Nephron (organoid): Measurements from ENCODE around the gene USP46.

ENCODE experiments used
- H3K27ac Mint-ChIP-seq, 3 experiments: 2 replicates each; pipeline ENCODE4 v1.8.0; 2020; ENCODE audit warnings: mixed read lengths in 3 of 3, mild to moderate bottlenecking in 2 of 3, moderate library complexity in 1 of 3
- H3K27me3 Mint-ChIP-seq: 2 replicates; pipeline ENCODE4 v1.8.0; 2021; ENCODE audit warnings: low read depth, mild to moderate bottlenecking, moderate library complexity, mixed read lengths
- H3K36me3 Mint-ChIP-seq: 2 replicates; pipeline ENCODE4 v1.8.0; 2020; ENCODE audit warnings: low read depth, mixed read lengths
- H3K4me1 Mint-ChIP-seq: 2 replicates; pipeline ENCODE4 v1.8.0; 2020; ENCODE audit warnings: mixed read lengths
- H3K4me3 Mint-ChIP-seq, 3 experiments: 2 replicates each; pipeline ENCODE4 v1.8.0; 2020; ENCODE audit warnings: mild to moderate bottlenecking in 3 of 3, mixed read lengths in 3 of 3, moderate library complexity in 2 of 3
- H3K9me3 Mint-ChIP-seq: 2 replicates; pipeline ENCODE4 v1.8.0; 2020; ENCODE audit warnings: mixed read lengths
- TF ChIP-seq, protein P1 (sequence below), 3 experiments: fragments of 200-600 bp; sonication (generic); IDR thresholded peaks; one replicate each; pipeline ENCODE4 v1.5.0; 2021; ENCODE audit warnings: antibody characterized with exemption in 3 of 3; ENCODE audit not compliant: unreplicated experiment in 3 of 3

The USP46 gene

DNA sequence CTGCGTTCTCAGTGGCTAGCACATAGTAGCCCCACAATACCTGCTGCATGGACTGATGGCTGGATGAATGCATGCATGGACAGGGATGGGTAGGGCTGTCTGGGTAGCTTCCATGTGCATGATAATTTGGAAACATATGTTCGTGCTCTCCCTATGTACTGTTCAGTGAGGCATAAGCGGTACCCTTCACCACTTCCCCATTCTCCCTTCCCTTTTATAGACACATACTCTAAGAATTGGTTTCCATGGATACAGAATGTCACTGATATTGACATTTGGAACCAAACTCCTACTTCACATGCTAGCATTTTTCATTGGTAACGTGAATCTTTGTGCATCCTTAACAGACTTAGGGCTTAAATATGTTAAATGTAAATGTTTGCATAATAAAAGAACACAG, 20.4 kb downstream of the USP46 start:
- no peaks in the 10 kb centered on the region for H3K9me3 Mint-ChIP-seq
- TF ChIP-seq, protein P1, sequence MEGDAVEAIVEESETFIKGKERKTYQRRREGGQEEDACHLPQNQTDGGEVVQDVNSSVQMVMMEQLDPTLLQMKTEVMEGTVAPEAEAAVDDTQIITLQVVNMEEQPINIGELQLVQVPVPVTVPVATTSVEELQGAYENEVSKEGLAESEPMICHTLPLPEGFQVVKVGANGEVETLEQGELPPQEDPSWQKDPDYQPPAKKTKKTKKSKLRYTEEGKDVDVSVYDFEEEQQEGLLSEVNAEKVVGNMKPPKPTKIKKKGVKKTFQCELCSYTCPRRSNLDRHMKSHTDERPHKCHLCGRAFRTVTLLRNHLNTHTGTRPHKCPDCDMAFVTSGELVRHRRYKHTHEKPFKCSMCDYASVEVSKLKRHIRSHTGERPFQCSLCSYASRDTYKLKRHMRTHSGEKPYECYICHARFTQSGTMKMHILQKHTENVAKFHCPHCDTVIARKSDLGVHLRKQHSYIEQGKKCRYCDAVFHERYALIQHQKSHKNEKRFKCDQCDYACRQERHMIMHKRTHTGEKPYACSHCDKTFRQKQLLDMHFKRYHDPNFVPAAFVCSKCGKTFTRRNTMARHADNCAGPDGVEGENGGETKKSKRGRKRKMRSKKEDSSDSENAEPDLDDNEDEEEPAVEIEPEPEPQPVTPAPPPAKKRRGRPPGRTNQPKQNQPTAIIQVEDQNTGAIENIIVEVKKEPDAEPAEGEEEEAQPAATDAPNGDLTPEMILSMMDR (IDR thresholded peaks at IDR 0.05; ENCODE audit: unreplicated experiment in 3 of 3), result no peak
- peaks cover 17% of the 10 kb centered on the region for H3K36me3 Mint-ChIP-seq
- peaks cover 47% of the 10 kb centered on the region for H3K4me1 Mint-ChIP-seq
- H3K27ac Mint-ChIP-seq, result no peak overlapping the region
- H3K4me3 Mint-ChIP-seq, result no peak overlapping the region
- H3K27me3 Mint-ChIP-seq, result no peaks in the 10 kb centered on the region

DNA sequence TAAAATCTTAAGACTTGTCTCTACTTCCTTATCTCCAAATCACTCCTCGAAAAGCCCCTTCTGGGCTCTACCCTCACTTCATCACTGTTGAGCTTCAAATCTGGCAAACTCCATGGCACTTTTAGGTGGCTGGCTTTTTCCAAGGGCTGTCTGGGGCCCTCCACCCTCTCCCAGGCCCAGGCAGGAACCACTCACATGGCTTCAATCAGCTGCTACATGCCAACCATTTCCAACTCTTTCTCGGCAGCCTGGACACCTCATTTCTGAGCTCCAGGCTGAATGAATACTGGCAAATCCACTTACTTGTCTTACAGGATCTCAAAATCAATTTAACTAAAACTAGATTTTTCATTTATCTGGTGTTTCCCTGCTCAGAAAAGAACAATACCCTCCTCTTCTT, 22.0 kb downstream of the USP46 start:
- no peaks in the 10 kb centered on the region for H3K9me3 Mint-ChIP-seq
- peaks cover 37% of the 10 kb centered on the region for H3K4me1 Mint-ChIP-seq
- no peak overlapping the region for H3K4me3 Mint-ChIP-seq
- H3K27me3 Mint-ChIP-seq, result no peaks in the 10 kb centered on the region
- no peak overlapping the region for H3K27ac Mint-ChIP-seq
- H3K36me3 Mint-ChIP-seq, result peaks cover 17% of the 10 kb centered on the region
- TF ChIP-seq, protein P1 (IDR thresholded peaks at IDR 0.05; ENCODE audit: unreplicated experiment in 3 of 3), result no peak

DNA sequence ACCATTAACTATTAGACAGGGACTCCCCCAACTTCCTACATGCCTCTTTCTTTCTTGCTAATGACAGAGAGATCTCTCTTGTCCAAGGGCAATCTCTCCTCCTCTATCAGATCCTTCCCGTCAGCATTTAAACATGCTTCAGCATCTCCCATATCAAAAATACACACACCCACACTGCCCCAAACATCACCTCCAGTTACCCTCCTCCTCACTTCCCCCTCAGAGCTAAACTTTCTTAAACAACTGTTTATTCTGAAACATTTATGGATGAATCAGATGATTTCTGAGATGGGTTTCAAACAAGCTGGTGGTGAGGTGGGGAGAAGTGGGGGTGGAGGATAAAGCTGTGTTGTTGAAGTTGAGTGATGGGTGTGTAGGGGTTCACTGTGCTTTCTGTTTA, 23.5 kb downstream of the USP46 start:
- Mint-ChIP-seq H3K36me3 (peaks cover 19% of the 10 kb centered on the region), H3K27ac (peak overlapping the region in 2 of 3 experiments; percentile 28 to 46), H3K4me1 (peaks cover 23% of the 10 kb centered on the region), H3K9me3 (no peaks in the 10 kb centered on the region), H3K4me3 (no peak overlapping the region), H3K27me3 (no peaks in the 10 kb centered on the region)
- TF ChIP-seq, protein P1 (IDR thresholded peaks at IDR 0.05; ENCODE audit: unreplicated experiment in 3 of 3), result no peak

DNA sequence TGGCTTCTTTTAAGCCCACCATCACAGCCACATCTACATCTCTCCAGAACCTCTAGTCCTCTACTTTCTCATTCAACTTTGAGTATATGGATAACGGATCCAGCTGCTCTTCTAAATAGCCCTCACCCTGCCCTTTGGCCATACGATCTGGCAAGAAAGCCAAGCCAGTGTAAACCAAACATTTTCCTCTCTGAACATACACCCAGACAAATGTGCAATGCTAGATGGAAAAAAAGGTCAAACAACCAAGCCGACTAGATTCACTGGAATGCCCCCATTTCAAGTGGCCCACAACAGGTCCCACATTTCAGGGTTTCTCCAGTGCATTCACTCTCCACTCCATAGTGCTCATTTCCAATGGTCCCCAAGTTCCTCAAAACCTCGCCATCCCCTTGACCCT, 24.0 kb downstream of the USP46 start:
- TF ChIP-seq, protein P1 (IDR thresholded peaks at IDR 0.05; ENCODE audit: unreplicated experiment in 3 of 3), result no peak
- Mint-ChIP-seq H3K4me3 (no peak overlapping the region), H3K36me3 (peaks cover 19% of the 10 kb centered on the region), H3K4me1 (peaks cover 23% of the 10 kb centered on the region), H3K27me3 (no peaks in the 10 kb centered on the region), H3K27ac (peak overlapping the region in 2 of 3 experiments; percentile 28 to 46), H3K9me3 (no peaks in the 10 kb centered on the region)

DNA sequence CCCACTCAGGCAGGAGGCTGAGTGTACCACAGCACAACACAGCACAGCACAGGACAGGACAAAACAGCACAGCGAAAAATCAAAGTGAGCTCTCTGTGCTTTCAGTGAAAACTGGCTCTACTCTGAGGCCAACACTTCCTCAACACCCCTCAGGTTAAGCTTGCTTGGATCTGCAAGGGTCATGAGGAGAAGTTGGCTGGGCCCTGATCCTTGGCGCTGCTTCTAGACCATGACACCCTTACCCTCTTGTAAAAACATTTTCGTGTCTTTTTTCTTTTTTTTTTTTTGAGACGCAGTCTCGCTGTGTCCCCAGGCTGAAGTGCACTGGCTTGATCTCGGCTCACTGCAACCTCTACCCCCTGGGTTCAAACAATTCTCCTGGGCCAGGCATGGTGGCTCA, 25.3 kb downstream of the USP46 start:
- Mint-ChIP-seq H3K27ac (no peak overlapping the region), H3K9me3 (no peaks in the 10 kb centered on the region), H3K4me1 (peaks cover 28% of the 10 kb centered on the region), H3K4me3 (no peak overlapping the region), H3K27me3 (no peaks in the 10 kb centered on the region), H3K36me3 (peaks cover 24% of the 10 kb centered on the region)
- TF ChIP-seq, protein P1 (IDR thresholded peaks at IDR 0.05; ENCODE audit: unreplicated experiment in 3 of 3), result no peak

DNA sequence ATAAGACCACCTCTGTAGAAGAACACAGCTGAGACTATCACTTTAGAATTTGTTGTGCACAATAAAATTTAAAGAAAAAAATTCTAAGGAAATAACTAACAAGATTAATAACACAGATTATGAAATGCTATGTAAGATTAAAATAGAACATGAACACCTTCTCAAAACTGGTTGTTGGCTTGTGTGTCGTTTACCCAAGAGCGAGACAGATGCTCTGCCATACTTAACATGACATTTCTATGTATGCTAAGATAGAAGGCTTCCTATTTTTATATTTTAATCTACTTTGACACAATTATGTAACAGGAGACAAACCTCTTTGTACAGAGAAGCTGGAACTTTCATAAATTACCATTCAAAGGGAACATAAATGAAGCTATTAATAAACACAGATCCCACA, 30.1 kb downstream of the USP46 start:
- H3K9me3 Mint-ChIP-seq, result no peaks in the 10 kb centered on the region
- peaks cover 12% of the 10 kb centered on the region for H3K4me1 Mint-ChIP-seq
- no peak overlapping the region for H3K4me3 Mint-ChIP-seq
- H3K27me3 Mint-ChIP-seq, result no peaks in the 10 kb centered on the region
- H3K27ac Mint-ChIP-seq, result no peak overlapping the region
- peaks cover 46% of the 10 kb centered on the region for H3K36me3 Mint-ChIP-seq
- TF ChIP-seq, protein P1 (IDR thresholded peaks at IDR 0.05; ENCODE audit: unreplicated experiment in 3 of 3), result no peak
